Left lung (tissue), 10 donors: ENCODE data around the gene RBMS3. TPM values are rescaled to one million over a fixed set of nuclear protein-coding genes. Genes with fewer than 3 reads are reported as not detected.
A peak's percentile ranks its signal among the peaks of the same experiment; 100 is the strongest.
"Not testable (repeated sequence)": the region's sequence is repeated elsewhere in the genome, so short reads cannot be mapped to it uniquely, and the experiment has no call there.

Experiments
- ATAC-seq: fragments of 200-7000 bp; cut with Tn5 transposase; one replicate; pipeline ENCODE4 v1.9.1; 2020; ENCODE audit warnings: moderate library complexity
- DNase-seq, 4 donors: peaks; one replicate each; pipeline ENCODE4 v3.0.0-alpha.2; 2013 to 2020
- H3K27ac ChIP-seq, 2 donors: fragments of 200-600 bp; sonication (generic) in 1 of 2; one replicate each; pipeline versions ENCODE4 v1.5.0 to v1.8.0; 2020 to 2021
- H3K27me3 ChIP-seq, 2 donors: fragments of 200-600 bp; sonication (generic) in 1 of 2; one replicate each; pipeline versions ENCODE4 v1.5.0 to v1.8.0; 2020 to 2021
- H3K36me3 ChIP-seq, 2 donors: fragments of 200-600 bp; sonication (generic) in 1 of 2; one replicate each; pipeline versions ENCODE4 v1.5.0 to v1.8.0; 2020 to 2021
- H3K4me1 ChIP-seq, 2 donors: fragments of 200-600 bp; one replicate each; pipeline ENCODE4 v1.8.0; 2021
- H3K4me3 ChIP-seq, 2 donors: fragments of 200-600 bp; sonication (generic) in 1 of 2; one replicate each; pipeline versions ENCODE4 v1.5.0 to v1.8.0; 2020 to 2021; ENCODE audit warnings: mild to moderate bottlenecking in 1 of 2
- H3K9me3 ChIP-seq, 2 donors: fragments of 200-600 bp; sonication (generic) in 1 of 2; one replicate each; pipeline versions ENCODE4 v1.5.0 to v1.8.0; 2020 to 2021
- intact Hi-C, 2 donors: fragments of 100-400 bp; cut with DNase I; formaldehyde crosslinking; loops; one replicate each; pipeline versions ENCODE4 v1.11.2 to v1.14.2; 2022
- polyA plus RNA-seq, 6 donors: library from polyadenylated mRNA; unstranded; fragments of 120-200 nt; gene quantifications; one replicate each; pipeline ENCODE4 v1.2.1, GENCODE V29; 2013; ENCODE audit not compliant: insufficient read length in 6 of 6
- total RNA-seq, 2 donors: library from RNA; stranded (reverse); fragmentation: NEBNext Ultra II Directional; extraction: Animal tissue kit (Norgen Biotek cat#: 25700); gene quantifications; one replicate each; pipeline ENCODE4 v1.2.1, GENCODE V29; 2021
- TF ChIP-seq, protein P1 (sequence below), 2 donors: fragments of 200-600 bp; sonication (generic) in 1 of 2; IDR thresholded peaks; one replicate each; pipeline versions ENCODE4 v1.5.0 to v1.8.0; 2021; ENCODE audit warnings: antibody characterized with exemption in 2 of 2
- donor health status: DM: no; HTN: yes; CAD: no.
- donor health status: DM: no; HTN: no; CAD: no.

Gene RBMS3
- total and polyA plus RNA-seq, 8 donors = 27.1 to 51.6 (median 37.6) TPM

DNA sequence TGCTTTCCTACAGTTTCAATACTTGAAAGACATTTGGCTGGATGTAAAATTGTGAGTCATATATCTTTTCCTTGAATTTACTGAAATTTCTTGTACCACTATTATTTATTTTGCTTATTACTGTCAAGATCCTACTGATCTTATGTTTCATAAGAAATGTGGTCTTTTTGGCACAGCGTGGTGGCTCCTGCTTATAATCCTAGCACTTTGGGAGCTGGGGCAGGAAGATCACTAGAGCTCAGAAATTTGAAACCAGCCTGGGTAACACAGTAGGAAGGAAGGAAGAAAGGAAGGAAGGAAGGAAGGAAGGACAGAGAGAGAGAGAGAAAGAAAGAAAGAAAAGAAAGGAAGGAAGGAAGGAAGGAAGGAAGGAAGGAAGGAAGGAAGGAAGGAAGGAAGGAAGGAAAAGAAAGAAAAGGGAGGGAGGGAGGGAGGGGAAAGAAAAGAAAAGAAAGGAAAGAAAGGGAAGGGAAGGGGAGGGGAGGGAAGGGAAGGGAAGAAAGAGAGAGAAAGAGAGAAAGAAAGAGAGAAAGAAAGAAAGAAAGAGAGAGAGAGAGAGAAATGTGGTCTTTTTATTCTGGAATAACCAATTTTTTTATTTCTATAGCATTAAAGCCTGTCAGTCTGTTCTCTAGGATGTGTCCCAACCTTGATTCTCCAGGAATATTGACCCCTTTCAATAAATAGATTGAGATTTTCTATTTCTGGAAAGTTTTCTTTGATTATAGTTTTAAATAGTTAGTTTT is 753.5 kb downstream of the RBMS3 start:
- TF ChIP-seq, protein P1, sequence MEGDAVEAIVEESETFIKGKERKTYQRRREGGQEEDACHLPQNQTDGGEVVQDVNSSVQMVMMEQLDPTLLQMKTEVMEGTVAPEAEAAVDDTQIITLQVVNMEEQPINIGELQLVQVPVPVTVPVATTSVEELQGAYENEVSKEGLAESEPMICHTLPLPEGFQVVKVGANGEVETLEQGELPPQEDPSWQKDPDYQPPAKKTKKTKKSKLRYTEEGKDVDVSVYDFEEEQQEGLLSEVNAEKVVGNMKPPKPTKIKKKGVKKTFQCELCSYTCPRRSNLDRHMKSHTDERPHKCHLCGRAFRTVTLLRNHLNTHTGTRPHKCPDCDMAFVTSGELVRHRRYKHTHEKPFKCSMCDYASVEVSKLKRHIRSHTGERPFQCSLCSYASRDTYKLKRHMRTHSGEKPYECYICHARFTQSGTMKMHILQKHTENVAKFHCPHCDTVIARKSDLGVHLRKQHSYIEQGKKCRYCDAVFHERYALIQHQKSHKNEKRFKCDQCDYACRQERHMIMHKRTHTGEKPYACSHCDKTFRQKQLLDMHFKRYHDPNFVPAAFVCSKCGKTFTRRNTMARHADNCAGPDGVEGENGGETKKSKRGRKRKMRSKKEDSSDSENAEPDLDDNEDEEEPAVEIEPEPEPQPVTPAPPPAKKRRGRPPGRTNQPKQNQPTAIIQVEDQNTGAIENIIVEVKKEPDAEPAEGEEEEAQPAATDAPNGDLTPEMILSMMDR (IDR thresholded peaks at IDR 0.05) = no peak
- Histone ChIP-seq H3K4me1 (no peaks in the 10 kb centered on the region), H3K27me3 (no peaks in the 10 kb centered on the region), H3K4me3 (no peak overlapping the region), H3K27ac (no peak overlapping the region), H3K9me3 (no peaks in the 10 kb centered on the region), H3K36me3 (no peaks in the 10 kb centered on the region)
- no peak for DNase-seq
- intact Hi-C loops = no loop called here
- no peak for ATAC-seq

DNA sequence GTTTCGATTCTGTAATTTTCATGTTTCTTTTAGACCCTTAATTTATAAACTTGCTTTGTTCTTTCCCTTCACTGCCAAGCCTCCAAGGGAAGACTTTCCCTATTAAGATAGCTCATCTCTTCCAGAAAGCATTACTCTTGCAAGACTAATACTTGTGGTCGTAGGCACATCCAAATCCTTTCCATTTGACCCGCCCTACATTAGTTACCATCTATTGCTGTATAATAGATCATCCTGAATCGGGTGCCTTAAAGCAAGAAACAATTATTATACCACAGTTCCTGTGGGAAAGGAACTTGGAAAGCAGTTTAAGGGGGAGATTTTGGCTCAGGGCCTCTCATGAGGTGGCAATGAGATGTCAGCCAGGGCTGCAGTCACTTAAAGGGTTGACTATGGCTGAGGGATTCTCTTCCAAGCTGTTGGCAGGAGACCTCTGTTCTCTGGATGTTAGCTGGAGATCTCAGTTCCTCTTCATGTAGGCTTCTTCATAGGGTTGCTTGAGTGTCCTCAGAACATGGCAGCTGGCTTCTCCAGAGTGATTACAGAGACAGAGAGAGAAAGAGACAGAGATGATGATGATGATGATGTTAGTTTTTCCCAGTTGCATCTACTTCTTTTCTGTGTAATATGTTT is 755.2 kb downstream of the RBMS3 start:
- Histone ChIP-seq H3K4me1 (peaks cover 0 to 8% of the 10 kb centered on the region in 2 donors), H3K4me3 (no peak overlapping the region), H3K9me3 (no peaks in the 10 kb centered on the region), H3K27ac (no peak overlapping the region), H3K27me3 (no peaks in the 10 kb centered on the region), H3K36me3 (no peaks in the 10 kb centered on the region)
- TF ChIP-seq, protein P1 (IDR thresholded peaks at IDR 0.05) = no peak
- DNase-seq = no peak
- peak; percentile 23 for ATAC-seq
- intact Hi-C loops = no loop called here

DNA sequence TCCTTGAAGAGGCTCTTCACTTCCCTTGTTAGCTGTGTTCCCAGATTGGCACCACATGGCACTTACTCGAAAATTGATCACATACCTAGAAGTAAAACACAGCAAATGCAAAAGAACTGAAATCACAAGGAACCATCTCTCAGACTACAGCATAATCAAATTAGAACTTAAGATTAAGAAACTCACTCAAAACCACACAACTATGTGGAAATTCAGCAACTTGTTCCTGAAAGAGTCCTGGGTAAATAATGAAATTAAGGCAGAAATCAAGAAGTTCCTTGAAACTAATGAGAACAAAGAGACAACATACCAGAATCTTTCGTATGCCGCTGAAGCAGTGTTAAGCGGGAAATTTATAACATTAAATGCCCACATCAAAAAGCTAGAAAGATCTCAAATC is 759.3 kb downstream of the RBMS3 start:
- Histone ChIP-seq H3K9me3 (no peaks in the 10 kb centered on the region), H3K36me3 (no peaks in the 10 kb centered on the region), H3K4me3 (no peak overlapping the region), H3K27me3 (no peaks in the 10 kb centered on the region), H3K27ac (no peak overlapping the region), H3K4me1 (peaks cover 0 to 22% of the 10 kb centered on the region in 2 donors)
- no peak for ATAC-seq
- TF ChIP-seq, protein P1 (IDR thresholded peaks at IDR 0.05) = no peak
- intact Hi-C loops = no loop called here
- DNase-seq = no peak

DNA sequence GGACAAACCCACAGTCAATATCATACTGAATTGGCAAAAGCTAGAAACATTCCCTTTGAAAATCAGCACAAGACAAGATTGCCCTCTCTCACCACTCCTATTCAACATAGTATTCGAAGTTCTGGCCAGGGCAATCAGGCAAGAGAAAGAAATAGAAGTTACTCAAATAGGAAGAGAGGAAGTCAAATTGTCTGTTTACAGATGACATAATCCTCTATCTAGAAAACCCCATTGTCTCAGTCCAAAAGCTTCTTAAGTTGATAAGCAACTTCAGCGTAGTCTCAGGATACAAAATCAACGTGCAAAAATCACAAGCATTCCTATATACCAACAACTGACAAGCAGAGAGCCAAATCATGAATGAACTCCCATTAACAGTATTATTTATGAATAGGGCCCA is 760.6 kb downstream of the RBMS3 start:
- H3K27ac ChIP-seq, DNase-seq, H3K36me3 ChIP-seq, H3K27me3 ChIP-seq, intact Hi-C loops, ATAC-seq, H3K4me3 ChIP-seq, H3K9me3 ChIP-seq: not testable (repeated sequence)
- H3K4me1 ChIP-seq = peaks cover 0 to 22% of the 10 kb centered on the region in 2 donors

DNA sequence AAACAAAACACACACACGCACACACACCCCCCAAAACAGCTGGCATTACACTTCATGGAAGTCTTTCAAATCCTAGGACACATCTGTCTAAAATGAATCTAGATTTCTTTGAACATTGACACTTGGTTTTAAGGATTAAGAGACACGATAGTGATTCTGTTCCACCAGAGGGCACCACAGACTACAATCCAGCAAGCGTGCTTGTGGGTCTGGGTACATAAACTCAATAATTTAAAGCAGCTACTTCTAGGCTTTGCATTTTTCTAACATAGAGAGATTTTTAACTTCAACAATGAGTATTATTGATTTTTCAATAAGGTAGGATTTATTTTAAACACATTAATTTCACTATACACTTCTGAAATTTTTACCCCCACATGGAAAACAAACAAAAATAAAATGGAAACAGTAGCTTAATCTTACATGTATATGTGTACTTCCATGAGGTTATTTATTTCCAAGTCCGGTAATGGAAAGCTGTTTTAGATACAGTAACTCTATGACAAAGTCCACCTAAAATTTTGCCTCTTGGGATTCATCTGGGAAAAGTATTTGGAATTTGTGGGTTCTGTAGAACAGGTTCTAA is 761.5 kb downstream of the RBMS3 start:
- DNase-seq (peak in 3 of 4 donors; percentile 36 to 79 (median 60)), ATAC-seq (peak; percentile 91)

More for the DNA sequence above, 761.5 kb downstream of the RBMS3 start:
- Histone ChIP-seq H3K4me3 (no peak overlapping the region), H3K4me1 (peaks cover 0 to 22% of the 10 kb centered on the region in 2 donors), H3K27me3 (no peaks in the 10 kb centered on the region), H3K9me3 (no peaks in the 10 kb centered on the region), H3K36me3 (no peaks in the 10 kb centered on the region), H3K27ac (no peak overlapping the region)
- TF ChIP-seq, protein P1 (IDR thresholded peaks at IDR 0.05) = peak; percentile 37 to 72
- intact Hi-C loops = no loop called here
